ENCODE data around the gene CENPH.

Gene CENPH

GRCh38 chr5:69156456-69156855 is 32.9 kb upstream of the CENPH start:
- H3K4me3 ChIP-seq (ENCODE audit: control insufficient read depth, low read depth, low read length), result no peak overlapping the region
- TF ChIP-seq, protein P1, sequence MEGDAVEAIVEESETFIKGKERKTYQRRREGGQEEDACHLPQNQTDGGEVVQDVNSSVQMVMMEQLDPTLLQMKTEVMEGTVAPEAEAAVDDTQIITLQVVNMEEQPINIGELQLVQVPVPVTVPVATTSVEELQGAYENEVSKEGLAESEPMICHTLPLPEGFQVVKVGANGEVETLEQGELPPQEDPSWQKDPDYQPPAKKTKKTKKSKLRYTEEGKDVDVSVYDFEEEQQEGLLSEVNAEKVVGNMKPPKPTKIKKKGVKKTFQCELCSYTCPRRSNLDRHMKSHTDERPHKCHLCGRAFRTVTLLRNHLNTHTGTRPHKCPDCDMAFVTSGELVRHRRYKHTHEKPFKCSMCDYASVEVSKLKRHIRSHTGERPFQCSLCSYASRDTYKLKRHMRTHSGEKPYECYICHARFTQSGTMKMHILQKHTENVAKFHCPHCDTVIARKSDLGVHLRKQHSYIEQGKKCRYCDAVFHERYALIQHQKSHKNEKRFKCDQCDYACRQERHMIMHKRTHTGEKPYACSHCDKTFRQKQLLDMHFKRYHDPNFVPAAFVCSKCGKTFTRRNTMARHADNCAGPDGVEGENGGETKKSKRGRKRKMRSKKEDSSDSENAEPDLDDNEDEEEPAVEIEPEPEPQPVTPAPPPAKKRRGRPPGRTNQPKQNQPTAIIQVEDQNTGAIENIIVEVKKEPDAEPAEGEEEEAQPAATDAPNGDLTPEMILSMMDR (IDR thresholded peaks at IDR 0.05; ENCODE audit: control insufficient read depth, insufficient read depth, low read depth, low read length, missing control alignments), result no peak
- DNase-seq (ENCODE audit: low read depth), result no peak

DNA sequence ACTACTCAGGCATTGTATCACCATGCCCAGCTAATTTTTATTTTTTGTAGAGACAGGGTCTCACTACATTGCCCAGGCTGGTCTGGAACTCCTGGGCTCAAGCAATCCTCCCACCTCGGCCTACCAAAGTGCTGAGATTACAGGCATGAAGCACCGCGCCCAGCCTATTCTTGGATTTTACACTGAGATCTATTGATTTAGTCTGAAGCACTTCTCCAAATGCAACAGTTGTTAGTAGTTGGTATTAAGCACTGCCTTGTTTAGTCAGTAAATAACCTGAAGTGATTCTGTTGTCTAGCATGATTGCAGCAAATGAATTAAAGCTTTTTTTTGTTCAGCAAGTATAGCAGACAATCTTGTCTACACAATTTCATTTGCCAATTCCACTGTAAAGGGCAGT is 31.3 kb upstream of the CENPH start:
- no peak overlapping the region for H3K4me3 ChIP-seq (ENCODE audit: control insufficient read depth, low read depth, low read length)
- TF ChIP-seq, protein P1 (IDR thresholded peaks at IDR 0.05; ENCODE audit: control insufficient read depth, insufficient read depth, low read depth, low read length, missing control alignments), result no peak
- DNase-seq (ENCODE audit: low read depth), result no peak

GRCh38 chr5:69160651-69161050 is 28.7 kb upstream of the CENPH start:
- H3K4me3 ChIP-seq (ENCODE audit: control insufficient read depth, low read depth, low read length), result no peak overlapping the region
- no peak for DNase-seq (ENCODE audit: low read depth)
- TF ChIP-seq, protein P1 (IDR thresholded peaks at IDR 0.05; ENCODE audit: control insufficient read depth, insufficient read depth, low read depth, low read length, missing control alignments), result no peak

GRCh38 chr5:69166686-69167492 is 22.5 kb upstream of the CENPH start, which contains the start of gene CCNB1:
TSS of gene CCNB1 (plus strand) at chr5:69167150. CDS start at chr5:69167263, 113 bp downstream.
- peak within 1 kb of the TSS; percentile 93 for H3K4me3 ChIP-seq (ENCODE audit: control insufficient read depth, low read depth, low read length)
- peak; percentile 69 for DNase-seq (ENCODE audit: low read depth)
- TF ChIP-seq, protein P1 (IDR thresholded peaks at IDR 0.05; ENCODE audit: control insufficient read depth, insufficient read depth, low read depth, low read length, missing control alignments), result peak; percentile 0

DNA sequence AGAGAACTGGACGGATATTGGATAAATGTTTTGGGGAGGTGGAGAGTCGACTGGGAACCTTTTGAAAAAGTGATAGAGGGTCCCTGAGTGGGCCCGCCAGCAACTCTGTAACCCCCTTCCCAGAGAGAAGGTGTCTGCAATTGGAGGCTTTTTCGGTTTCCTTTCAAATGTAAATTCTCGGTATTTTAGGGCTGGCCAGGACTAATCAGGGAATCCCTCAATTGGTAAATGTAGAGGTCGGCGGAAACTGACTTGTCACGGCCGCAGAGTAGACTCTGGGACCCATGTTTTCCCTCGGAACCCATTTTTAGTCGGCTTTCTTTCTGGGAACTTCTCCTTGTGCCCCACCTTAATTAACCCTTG is 21.9 kb upstream of the CENPH start:
- peak overlapping the region; percentile 93 for H3K4me3 ChIP-seq (ENCODE audit: control insufficient read depth, low read depth, low read length)
- TF ChIP-seq, protein P1 (IDR thresholded peaks at IDR 0.05; ENCODE audit: control insufficient read depth, insufficient read depth, low read depth, low read length, missing control alignments), result no peak
- DNase-seq (ENCODE audit: low read depth), result no peak

- H3K4me3 ChIP-seq (ENCODE audit: control insufficient read depth, low read depth, low read length), result peak overlapping the region; percentile 93
- TF ChIP-seq, protein P1 (IDR thresholded peaks at IDR 0.05; ENCODE audit: control insufficient read depth, insufficient read depth, low read depth, low read length, missing control alignments), result no peak
- DNase-seq (ENCODE audit: low read depth), result no peak
Observed at GRCh38 chr5:69167929-69168328, 21.5 kb upstream of the CENPH start.
